Nephron progenitor cell (in vitro differentiated cells): ENCODE data around the gene BABAM2.
A peak's percentile ranks its signal among the peaks of the same experiment; 100 is the strongest.
"Not testable (repeated sequence)": the region's sequence is repeated elsewhere in the genome, so short reads cannot be mapped to it uniquely, and the experiment has no call there.

Experiments used
- DNase-seq: peaks from one replicate; pipeline ENCODE4 v3.0.0; 2021
- H3K27ac Mint-ChIP-seq: 2 replicates; pipeline ENCODE4 v1.8.0; 2021; ENCODE audit warnings: mild to moderate bottlenecking, moderate library complexity, mixed read lengths
- H3K27me3 Mint-ChIP-seq: 2 replicates; pipeline ENCODE4 v1.8.0; 2021; ENCODE audit warnings: mild to moderate bottlenecking, low read depth, mixed read lengths; ENCODE audit not compliant: poor library complexity
- H3K36me3 Mint-ChIP-seq: 2 replicates; pipeline ENCODE4 v1.8.0; 2021; ENCODE audit warnings: low read depth, mixed read lengths
- H3K4me1 Mint-ChIP-seq: 2 replicates; pipeline ENCODE4 v1.8.0; 2021; ENCODE audit warnings: mixed read lengths
- H3K4me3 Mint-ChIP-seq: 2 replicates; pipeline ENCODE4 v1.8.0; 2021; ENCODE audit warnings: mild to moderate bottlenecking, moderate library complexity, mixed read lengths
- H3K9me3 Mint-ChIP-seq: 2 replicates; pipeline ENCODE4 v1.8.0; 2021; ENCODE audit warnings: mild to moderate bottlenecking, moderate library complexity, mixed read lengths
- TF ChIP-seq, protein P1 (sequence below): fragments of 200-600 bp; sonication (generic); IDR thresholded peaks from 2 replicates; pipeline ENCODE4 v1.5.0; 2021; ENCODE audit warnings: antibody characterized with exemption

BABAM2 gene

GRCh38 chr2:28248511-28248910 is 358.0 kb downstream of the BABAM2 start:
- Mint-ChIP-seq H3K4me3 (no peak overlapping the region), H3K36me3 (no peaks in the 10 kb centered on the region), H3K4me1 (peaks cover 37% of the 10 kb centered on the region), H3K9me3 (no peaks in the 10 kb centered on the region), H3K27me3 (no peaks in the 10 kb centered on the region), H3K27ac (peak overlapping the region; percentile 70)
- no peak for DNase-seq
- TF ChIP-seq, protein P1, sequence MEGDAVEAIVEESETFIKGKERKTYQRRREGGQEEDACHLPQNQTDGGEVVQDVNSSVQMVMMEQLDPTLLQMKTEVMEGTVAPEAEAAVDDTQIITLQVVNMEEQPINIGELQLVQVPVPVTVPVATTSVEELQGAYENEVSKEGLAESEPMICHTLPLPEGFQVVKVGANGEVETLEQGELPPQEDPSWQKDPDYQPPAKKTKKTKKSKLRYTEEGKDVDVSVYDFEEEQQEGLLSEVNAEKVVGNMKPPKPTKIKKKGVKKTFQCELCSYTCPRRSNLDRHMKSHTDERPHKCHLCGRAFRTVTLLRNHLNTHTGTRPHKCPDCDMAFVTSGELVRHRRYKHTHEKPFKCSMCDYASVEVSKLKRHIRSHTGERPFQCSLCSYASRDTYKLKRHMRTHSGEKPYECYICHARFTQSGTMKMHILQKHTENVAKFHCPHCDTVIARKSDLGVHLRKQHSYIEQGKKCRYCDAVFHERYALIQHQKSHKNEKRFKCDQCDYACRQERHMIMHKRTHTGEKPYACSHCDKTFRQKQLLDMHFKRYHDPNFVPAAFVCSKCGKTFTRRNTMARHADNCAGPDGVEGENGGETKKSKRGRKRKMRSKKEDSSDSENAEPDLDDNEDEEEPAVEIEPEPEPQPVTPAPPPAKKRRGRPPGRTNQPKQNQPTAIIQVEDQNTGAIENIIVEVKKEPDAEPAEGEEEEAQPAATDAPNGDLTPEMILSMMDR: no peak

DNA sequence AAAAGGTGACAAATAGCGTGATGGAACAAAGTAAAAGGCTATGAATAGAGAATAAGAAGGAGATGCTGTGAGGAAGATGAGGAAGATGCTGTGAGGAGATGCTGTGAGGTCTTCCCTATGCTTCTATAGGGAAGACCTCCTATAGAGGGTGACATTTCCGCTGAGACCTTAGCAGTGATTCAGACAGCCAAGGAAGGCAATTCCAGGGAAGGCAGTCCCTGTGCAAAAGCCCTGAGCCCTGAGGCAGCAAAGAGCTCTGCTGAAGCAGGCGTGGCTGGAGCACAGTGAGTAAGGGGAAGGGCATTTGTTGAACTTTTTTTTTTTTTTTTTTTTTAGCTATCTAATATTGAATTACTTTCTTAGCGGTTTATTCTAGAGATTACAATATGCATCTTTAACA is 359.5 kb downstream of the BABAM2 start:
- Mint-ChIP-seq H3K27ac (no peak overlapping the region), H3K9me3 (no peaks in the 10 kb centered on the region)

DNA sequence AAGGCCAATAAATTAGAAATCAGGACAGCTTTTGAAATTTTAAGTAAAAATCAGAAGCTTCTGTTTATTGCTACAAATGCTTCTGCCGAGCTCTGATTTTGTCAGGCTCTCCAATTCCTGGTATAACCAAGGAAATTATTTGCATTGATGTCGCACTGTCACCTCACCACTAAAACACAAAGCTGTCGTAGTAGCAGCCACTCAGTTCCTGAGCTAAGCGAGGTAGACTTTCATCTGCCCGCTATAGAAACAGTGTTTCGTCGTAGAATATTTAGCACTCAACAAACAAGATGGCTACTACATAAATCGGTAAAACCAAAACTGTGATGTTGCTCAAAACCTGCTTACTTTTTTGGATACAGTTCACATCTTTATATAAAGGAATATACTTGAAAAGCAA is 360.8 kb downstream of the BABAM2 start:
- Mint-ChIP-seq H3K4me3 (no peak overlapping the region), H3K27ac (no peak overlapping the region), H3K4me1 (peaks cover 25% of the 10 kb centered on the region), H3K9me3 (no peaks in the 10 kb centered on the region), H3K36me3 (no peaks in the 10 kb centered on the region), H3K27me3 (no peaks in the 10 kb centered on the region)
- TF ChIP-seq, protein P1: no peak
- no peak for DNase-seq

More for the DNA sequence above, 359.5 kb downstream of the BABAM2 start:
- H3K4me1 Mint-ChIP-seq: peaks cover 37% of the 10 kb centered on the region
- no peaks in the 10 kb centered on the region for H3K36me3 Mint-ChIP-seq
- no peaks in the 10 kb centered on the region for H3K27me3 Mint-ChIP-seq
- no peak for DNase-seq
- TF ChIP-seq, protein P1: no peak
- no peak overlapping the region for H3K4me3 Mint-ChIP-seq

- TF ChIP-seq, protein P1: no peak
- Mint-ChIP-seq H3K9me3 (no peaks in the 10 kb centered on the region), H3K4me3 (no peak overlapping the region), H3K4me1 (peaks cover 16% of the 10 kb centered on the region), H3K27me3 (no peaks in the 10 kb centered on the region), H3K36me3 (peaks cover 4% of the 10 kb centered on the region), H3K27ac (no peak overlapping the region)
- DNase-seq: no peak
Measured at GRCh38 chr2:28252311-28252710, 361.8 kb downstream of the BABAM2 start.

DNA sequence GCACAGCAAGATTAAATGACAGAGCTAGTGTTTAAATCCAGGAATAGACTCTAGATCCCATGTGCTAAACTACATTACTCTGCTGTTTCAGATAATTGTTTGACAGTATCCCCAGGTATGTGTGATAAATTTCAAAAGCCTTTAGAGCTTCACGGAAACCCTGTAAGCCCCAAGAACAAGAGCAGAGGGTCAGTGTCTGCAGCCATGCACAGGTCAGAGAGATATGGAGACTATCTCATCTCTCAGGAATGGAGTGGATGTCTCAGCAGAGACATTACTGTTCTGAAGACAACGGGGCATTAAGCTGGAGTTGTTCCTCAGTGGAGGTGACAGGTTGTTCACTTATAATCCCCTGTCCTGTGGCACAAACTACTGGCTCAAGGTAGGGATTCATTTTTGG is 363.0 kb downstream of the BABAM2 start:
- no peak overlapping the region for H3K4me3 Mint-ChIP-seq
- no peaks in the 10 kb centered on the region for H3K9me3 Mint-ChIP-seq
- TF ChIP-seq, protein P1: no peak
- H3K4me1 Mint-ChIP-seq: peaks cover 4% of the 10 kb centered on the region
- DNase-seq: no peak
- H3K27ac Mint-ChIP-seq: no peak overlapping the region
- peaks cover 8% of the 10 kb centered on the region for H3K36me3 Mint-ChIP-seq
- H3K27me3 Mint-ChIP-seq: no peaks in the 10 kb centered on the region

DNA sequence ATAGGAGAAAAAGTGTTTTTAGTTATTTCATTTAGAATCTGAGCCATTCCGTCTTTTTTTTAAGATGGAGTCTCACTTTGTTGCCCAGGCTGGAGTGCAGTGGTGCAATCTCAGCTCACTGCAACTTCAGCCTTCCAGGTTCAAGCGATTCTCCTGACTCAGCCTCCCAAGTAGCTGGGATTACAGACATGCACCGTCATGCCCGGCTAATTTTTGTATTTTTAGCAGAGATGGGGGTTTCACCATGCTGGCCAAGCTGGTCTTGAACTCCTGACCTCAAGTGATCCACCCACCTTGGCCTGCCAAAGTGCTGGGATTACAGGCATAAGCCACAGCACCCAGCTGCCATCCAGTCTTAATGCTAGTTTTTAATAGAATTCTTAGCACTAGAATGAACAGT is 364.7 kb downstream of the BABAM2 start:
- H3K4me1 Mint-ChIP-seq, H3K27ac Mint-ChIP-seq, DNase-seq, H3K9me3 Mint-ChIP-seq, H3K4me3 Mint-ChIP-seq, H3K27me3 Mint-ChIP-seq: not testable (repeated sequence)
- peaks cover 18% of the 10 kb centered on the region for H3K36me3 Mint-ChIP-seq
